Right atrium auricular region (tissue), 2 donors: ENCODE results near the gene GAB3. TPM values are rescaled to one million over a fixed set of nuclear protein-coding genes. Genes with fewer than 3 reads are reported as not detected.
"Not testable (repeated sequence)": the region's sequence is repeated elsewhere in the genome, so short reads cannot be mapped to it uniquely, and the experiment has no call there.

Experiments
- DNase-seq: peaks from one replicate; pipeline ENCODE4 v3.0.0-alpha.2; 2019; ENCODE audit warnings: low spot score
- H3K27ac ChIP-seq, 2 donors: fragments of 200-600 bp; sonication (generic); 1 replicate in 1 of 2; 2 replicates in 1 of 2; pipeline ENCODE4 v1.5.1; 2016 to 2019
- H3K27me3 ChIP-seq, 2 donors: fragments of 200-600 bp; sonication (generic); one replicate each; pipeline versions ENCODE4 v1.5.1 to v1.6.0; 2017 to 2019
- H3K36me3 ChIP-seq: fragments of 200-600 bp; sonication (generic); one replicate; pipeline ENCODE4 v1.5.1; 2016
- H3K4me1 ChIP-seq, 2 donors: fragments of 200-600 bp; sonication (generic); one replicate each; pipeline versions ENCODE4 v1.5.1 to v1.6.0; 2017 to 2019
- H3K4me3 ChIP-seq, 2 donors: fragments of 200-600 bp; sonication (generic); 1 replicate in 1 of 2; 2 replicates in 1 of 2; pipeline ENCODE4 v1.5.1; 2017 to 2019; ENCODE audit warnings: mild to moderate bottlenecking in 1 of 2, moderate library complexity in 1 of 2
- H3K9me3 ChIP-seq, 2 donors: fragments of 200-600 bp; sonication (generic); one replicate each; pipeline ENCODE4 v1.5.1; 2019
- total RNA-seq, 2 donors: library from RNA; depleted of rRNA; stranded (reverse); fragments of >200 nt; gene quantifications; one replicate each; pipeline ENCODE4 v1.1.0, GENCODE V29; 2016
- TF ChIP-seq, protein P1 (sequence below), 2 donors: fragments of 200-600 bp; sonication (generic); IDR thresholded peaks; one replicate each; pipeline ENCODE4 v1.5.1; 2019; ENCODE audit warnings: antibody characterized with exemption in 2 of 2

Gene GAB3
- total RNA-seq, 2 donors from 2014 or later: 13.5 to 16.9 TPM

DNA sequence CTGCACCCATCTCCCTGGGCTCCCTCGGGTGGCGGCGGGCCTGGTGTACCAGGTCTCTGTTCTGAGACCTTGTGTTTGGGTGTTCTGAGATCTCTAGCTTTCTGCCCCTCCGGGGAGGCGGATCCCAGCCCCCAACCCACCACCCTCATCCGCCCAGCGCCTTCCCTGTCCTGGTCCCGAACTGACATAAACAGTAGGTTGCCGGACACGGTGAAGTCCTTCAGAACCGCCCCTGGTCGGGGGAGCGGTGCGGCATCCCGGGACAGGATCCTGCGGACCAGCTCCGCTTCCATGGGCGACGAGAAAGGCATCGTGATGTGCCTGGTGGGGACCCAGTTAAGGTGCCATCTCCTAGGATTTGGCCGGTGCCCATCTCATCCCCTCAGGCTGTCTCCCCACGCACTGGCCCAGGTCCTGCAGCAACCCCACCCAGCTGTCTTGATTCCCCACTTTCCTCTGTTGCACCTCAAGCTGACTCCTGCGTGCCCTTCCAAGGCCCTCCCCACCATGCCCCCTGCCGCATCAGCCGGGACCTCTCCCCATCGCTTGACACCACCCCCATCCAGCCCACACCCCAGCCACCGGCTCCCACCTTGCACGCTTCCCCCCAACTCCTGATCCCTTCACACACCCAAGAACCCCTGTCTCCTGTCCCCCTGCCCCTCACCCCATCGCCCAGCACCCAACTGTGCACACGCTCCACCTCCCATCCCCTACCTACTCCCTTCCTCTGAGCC, 98.4 kb downstream of the GAB3 start:
- no peaks in the 10 kb centered on the region for H3K9me3 ChIP-seq
- no peak overlapping the region for H3K27ac ChIP-seq
- H3K4me3 ChIP-seq: no peak overlapping the region
- no peaks in the 10 kb centered on the region for H3K27me3 ChIP-seq
- no peaks in the 10 kb centered on the region for H3K36me3 ChIP-seq
- TF ChIP-seq, protein P1, sequence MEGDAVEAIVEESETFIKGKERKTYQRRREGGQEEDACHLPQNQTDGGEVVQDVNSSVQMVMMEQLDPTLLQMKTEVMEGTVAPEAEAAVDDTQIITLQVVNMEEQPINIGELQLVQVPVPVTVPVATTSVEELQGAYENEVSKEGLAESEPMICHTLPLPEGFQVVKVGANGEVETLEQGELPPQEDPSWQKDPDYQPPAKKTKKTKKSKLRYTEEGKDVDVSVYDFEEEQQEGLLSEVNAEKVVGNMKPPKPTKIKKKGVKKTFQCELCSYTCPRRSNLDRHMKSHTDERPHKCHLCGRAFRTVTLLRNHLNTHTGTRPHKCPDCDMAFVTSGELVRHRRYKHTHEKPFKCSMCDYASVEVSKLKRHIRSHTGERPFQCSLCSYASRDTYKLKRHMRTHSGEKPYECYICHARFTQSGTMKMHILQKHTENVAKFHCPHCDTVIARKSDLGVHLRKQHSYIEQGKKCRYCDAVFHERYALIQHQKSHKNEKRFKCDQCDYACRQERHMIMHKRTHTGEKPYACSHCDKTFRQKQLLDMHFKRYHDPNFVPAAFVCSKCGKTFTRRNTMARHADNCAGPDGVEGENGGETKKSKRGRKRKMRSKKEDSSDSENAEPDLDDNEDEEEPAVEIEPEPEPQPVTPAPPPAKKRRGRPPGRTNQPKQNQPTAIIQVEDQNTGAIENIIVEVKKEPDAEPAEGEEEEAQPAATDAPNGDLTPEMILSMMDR (IDR thresholded peaks at IDR 0.05): no peak
- H3K4me1 ChIP-seq: no peaks in the 10 kb centered on the region
- DNase-seq: no peak

DNA sequence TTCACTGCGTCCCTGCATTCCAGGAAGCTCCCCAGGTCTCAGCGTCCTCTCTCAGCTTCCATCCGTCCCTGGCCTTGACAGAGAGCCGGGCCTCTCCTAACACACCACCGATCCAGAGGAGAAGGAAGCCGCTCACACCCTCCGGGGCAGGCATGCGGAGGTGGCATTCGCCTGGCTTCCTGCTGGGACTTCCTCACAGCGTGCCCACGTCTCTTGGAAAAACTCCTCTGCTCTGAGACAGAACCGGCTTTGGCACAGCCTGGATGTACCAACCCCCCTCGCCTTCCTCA, 100.7 kb downstream of the GAB3 start:
- Histone ChIP-seq H3K9me3 (no peaks in the 10 kb centered on the region), H3K4me1 (no peaks in the 10 kb centered on the region), H3K36me3 (no peaks in the 10 kb centered on the region), H3K27ac (no peak overlapping the region), H3K27me3 (no peaks in the 10 kb centered on the region), H3K4me3 (no peak overlapping the region)
- DNase-seq: no peak
- TF ChIP-seq, protein P1 (IDR thresholded peaks at IDR 0.05): no peak

DNA sequence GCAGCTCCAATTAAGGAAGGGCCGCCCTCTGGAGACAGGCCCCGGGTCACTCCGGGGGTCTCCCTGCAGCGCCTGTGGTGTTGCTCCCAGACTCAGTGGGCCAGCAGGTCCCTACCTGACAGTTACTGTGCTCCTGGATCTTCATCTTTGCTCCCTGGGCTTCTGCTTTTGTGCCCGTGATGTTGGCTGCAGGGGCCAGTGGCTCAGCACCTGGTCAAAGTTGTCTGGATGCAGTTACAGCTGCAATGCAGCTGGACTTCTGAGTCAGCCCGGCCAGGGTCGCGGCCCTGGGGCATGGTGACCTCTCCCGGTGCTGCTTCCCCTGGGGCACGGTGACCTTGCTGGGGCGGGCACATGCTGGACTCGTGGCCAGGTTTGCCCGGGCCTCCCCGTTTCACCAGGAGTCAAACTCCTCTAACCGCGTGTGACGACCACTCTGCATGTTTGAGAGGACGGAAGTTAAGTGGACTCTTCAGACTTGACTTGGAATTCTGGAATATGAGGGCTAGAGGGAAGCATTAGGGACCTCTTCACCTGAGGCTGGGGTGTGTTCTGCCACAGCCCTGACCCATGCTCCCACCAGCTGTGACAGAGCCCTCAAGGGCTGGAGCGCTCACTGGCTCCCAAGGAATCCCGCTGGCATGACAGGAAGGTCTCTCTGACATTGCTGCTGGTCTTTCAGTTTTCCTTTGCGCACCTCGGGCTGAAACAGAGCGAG, 101.2 kb downstream of the GAB3 start:
- TF ChIP-seq, protein P1 (IDR thresholded peaks at IDR 0.05): no peak
- no peak for DNase-seq
- H3K4me3 ChIP-seq: no peak overlapping the region

DNA sequence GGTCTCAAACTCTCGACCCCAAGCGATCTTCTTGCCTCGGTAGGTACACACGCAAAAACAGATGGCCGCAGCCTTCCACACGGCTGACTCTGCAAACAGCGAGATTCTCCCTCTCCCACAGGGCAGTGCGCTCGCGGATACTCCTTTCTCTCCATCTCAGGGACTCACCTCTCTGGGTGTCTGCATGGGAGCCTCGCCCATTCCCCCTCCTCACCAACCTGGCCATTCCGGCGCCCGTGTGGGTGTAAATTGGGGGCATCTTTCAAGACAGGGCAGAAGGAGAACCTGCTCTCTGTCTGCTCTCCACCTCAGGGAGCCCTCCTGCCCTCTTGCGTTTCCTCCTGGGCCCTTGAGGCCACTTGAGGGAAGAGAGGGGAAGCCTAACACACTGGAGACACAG, 101.9 kb downstream of the GAB3 start:
- Histone ChIP-seq H3K27me3 (no peaks in the 10 kb centered on the region), H3K4me3 (no peak overlapping the region), H3K9me3 (no peaks in the 10 kb centered on the region), H3K4me1 (no peaks in the 10 kb centered on the region), H3K27ac (no peak overlapping the region), H3K36me3 (no peaks in the 10 kb centered on the region)
- DNase-seq: no peak
- TF ChIP-seq, protein P1 (IDR thresholded peaks at IDR 0.05): no peak

More for the DNA sequence above, 101.2 kb downstream of the GAB3 start:
- Histone ChIP-seq H3K36me3 (no peaks in the 10 kb centered on the region), H3K4me1 (no peaks in the 10 kb centered on the region), H3K27me3 (no peaks in the 10 kb centered on the region), H3K27ac (no peak overlapping the region), H3K9me3 (no peaks in the 10 kb centered on the region)

DNA sequence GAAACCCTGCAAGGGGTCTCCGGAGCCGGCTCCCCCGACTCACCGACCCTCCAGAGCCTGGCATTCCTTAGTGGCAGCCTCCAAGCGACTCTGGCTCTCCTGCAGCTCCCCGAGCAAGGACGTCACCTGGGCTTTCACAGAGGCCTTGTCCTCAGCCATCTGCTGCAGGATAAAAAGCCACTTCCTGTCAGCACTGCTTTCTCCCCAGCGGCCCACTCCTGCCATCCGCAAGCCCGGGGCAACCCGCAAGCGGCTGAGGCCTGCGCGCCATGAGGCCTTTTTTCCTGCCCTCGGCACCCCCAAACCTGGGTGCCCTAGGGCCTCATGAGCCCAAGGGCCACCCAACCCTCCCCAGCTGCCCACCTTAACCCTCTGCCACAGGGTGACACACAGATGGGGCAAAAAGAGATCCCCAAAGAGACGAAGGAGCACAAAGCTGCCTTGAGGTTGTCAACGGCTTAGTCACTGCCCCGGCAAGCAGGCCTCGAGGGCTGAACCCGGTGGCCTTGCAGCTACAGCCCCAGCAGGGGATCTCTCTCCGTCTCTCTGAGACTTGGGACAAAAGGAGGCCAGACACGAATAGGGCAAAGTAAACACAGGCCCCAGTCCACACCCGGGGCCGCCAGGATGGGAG, 105.0 kb downstream of the GAB3 start:
- not testable (repeated sequence) for H3K27ac ChIP-seq, H3K36me3 ChIP-seq, DNase-seq, H3K27me3 ChIP-seq, H3K4me1 ChIP-seq, H3K4me3 ChIP-seq, H3K9me3 ChIP-seq

DNA sequence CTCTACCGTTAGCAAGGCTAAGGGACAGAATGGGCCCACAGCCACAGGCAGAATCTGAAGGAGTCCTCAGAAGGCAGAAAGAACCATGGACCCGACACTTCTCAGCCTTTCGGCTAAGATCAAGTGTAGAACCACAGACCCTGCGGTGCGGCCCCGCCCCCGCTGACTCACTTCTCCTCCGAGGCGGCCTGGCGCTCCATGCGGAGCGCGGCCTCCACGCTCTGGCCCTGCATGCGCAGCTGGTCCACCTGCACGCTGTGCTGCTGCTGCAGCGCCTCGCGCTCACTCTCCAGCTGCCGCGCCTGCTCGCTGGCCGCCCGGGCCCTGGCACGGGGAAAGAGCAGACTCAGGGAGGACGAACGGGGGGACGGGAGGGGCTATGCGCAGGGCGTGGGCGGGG, 107.2 kb downstream of the GAB3 start:
- not testable (repeated sequence) for H3K9me3 ChIP-seq, H3K4me1 ChIP-seq, H3K27me3 ChIP-seq, H3K36me3 ChIP-seq, H3K27ac ChIP-seq, H3K4me3 ChIP-seq, DNase-seq

DNA sequence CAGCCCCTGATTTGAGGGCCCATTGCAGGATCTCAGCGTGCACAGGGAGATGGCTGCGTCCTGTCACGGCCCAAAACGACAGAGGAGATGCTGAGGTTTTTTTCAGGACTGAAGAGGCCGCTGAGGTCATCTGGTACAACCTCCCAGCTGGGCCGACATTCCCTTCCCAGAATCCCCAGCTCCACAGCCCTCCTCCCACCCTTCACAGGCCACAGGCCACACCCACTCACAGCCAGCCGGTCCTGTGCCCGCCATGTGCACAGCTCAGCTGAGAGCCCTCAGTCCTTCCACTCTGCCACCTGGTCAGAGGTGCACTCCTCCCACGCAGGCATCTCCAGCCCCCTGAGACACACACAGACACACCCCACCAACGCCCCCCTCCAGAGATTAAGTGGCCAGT, 109.1 kb downstream of the GAB3 start:
- H3K4me3 ChIP-seq, H3K27me3 ChIP-seq, H3K27ac ChIP-seq, H3K36me3 ChIP-seq, H3K9me3 ChIP-seq, DNase-seq, H3K4me1 ChIP-seq: not testable (repeated sequence)

DNA sequence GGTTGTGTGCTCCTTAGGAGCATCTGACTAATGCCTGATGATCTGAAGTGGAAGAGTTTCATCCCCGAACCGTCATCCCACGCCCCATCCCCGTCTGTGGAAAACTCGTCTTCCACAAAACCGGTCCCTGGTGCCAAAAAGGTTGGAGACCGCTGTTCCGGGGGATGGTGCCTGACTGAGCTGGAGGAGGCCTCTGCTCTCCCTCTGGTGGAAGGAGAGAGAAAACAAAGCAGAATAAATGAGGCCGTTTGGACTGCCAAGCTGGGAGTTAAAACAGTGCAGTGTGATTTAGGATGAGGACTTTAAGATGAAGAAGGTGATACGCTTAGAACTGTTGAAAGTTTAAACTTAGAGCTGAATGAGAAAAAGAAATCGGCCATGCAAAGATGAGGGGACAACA, 117.2 kb downstream of the GAB3 start:
- H3K4me1 ChIP-seq, H3K4me3 ChIP-seq, H3K27ac ChIP-seq, H3K9me3 ChIP-seq, H3K27me3 ChIP-seq, DNase-seq, H3K36me3 ChIP-seq: not testable (repeated sequence)

DNA sequence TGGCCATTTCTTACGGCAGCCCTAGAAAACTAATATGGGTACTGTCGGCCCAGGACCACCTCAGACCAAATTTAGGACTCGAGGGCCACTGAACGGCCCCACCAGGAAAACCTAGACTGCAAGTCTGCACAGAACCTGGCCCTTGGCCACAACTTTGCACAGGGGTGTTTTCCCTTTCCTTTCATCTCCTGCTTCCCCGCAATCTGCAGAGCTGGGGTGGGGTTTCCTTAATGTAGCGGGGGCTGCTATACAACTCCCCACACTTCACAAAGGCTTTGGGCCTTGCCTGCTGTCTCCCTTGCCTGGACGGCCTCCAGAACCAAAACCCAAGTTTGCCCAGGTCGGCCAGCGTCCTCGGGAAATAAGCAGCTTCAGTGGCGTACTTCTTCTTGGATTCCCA, 119.9 kb downstream of the GAB3 start:
- H3K27ac ChIP-seq, H3K27me3 ChIP-seq, H3K36me3 ChIP-seq, H3K4me3 ChIP-seq, DNase-seq, H3K4me1 ChIP-seq, H3K9me3 ChIP-seq: not testable (repeated sequence)

DNA sequence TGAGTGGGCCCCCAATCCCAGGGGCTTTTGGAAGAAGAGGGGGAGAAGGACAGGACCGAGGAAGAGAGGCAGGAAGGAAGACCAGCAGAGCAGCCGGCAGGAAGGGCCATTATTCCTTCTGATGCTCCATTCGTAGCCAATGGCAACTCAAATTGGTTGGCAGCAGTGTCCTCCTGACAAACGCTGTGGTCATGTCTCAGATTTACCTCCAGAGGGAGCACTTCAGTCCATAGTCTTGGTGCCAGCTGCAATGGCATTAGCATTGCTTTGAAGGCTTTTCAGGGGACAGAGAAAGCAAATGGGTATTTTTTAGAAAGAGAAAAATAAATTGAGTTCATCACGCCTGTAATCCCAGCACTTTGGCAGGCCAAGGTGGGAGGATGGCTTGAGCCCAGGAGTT, 121.9 kb downstream of the GAB3 start:
- H3K36me3 ChIP-seq, H3K4me3 ChIP-seq, H3K4me1 ChIP-seq, H3K9me3 ChIP-seq, DNase-seq, H3K27me3 ChIP-seq, H3K27ac ChIP-seq: not testable (repeated sequence)
